Panc1 (cell line): ENCODE measurements around the gene SYT14. TPM values are rescaled to one million over a fixed set of nuclear protein-coding genes. Genes with fewer than 3 reads are reported as not detected.
"Not testable (repeated sequence)": the region's sequence is repeated elsewhere in the genome, so short reads cannot be mapped to it uniquely, and the experiment has no call there.

Experiments
- ATAC-seq: fragments of 200-7000 bp; cut with Tn5 transposase; 2 replicates; pipeline ENCODE4 v1.9.1; 2020; ENCODE audit warnings: mild to moderate bottlenecking, moderate library complexity
- BruUV-seq: library from RNA; stranded (reverse); fragments of 400-500 nt; replicated peaks from 2 replicates; lab custom pipeline; 2021; lab: Mats Ljungman, UMichigan
- CTCF ChIA-PET: fragments of 300-600 bp; sonication (Branson Sonifier 250); formaldehyde crosslinking; loops from one replicate; lab custom pipeline; 2022; ENCODE audit warnings: antibody characterized with exemption; lab: Charles Lee
- POLR2A ChIA-PET: fragments of 300-600 bp; sonication (Branson Sonifier 250); formaldehyde crosslinking; loops from one replicate; lab custom pipeline; 2022; ENCODE audit warnings: antibody characterized with exemption; lab: Charles Lee
- DNase-seq: peaks from one replicate; pipeline ENCODE4 v3.0.0-alpha.2; 2010; ENCODE audit warnings: low read depth, low spot score
- H3K27ac ChIP-seq: 2 replicates; pipeline ENCODE4 v1.5.1; 2011; ENCODE audit warnings: mild to moderate bottlenecking, low read length, inconsistent platforms
- H3K27me3 ChIP-seq: fragments of 200-500 bp; sonication (Bioruptor generic); 2 replicates; pipeline ENCODE4 v1.6.0; 2014; ENCODE audit warnings: low read length, inconsistent platforms; ENCODE audit not compliant: control insufficient read depth, insufficient read depth
- H3K36me3 ChIP-seq: fragments of 200-500 bp; sonication (Bioruptor generic); 2 replicates; pipeline ENCODE4 v1.5.1; 2014; ENCODE audit warnings: inconsistent platforms, mild to moderate bottlenecking, low read length, moderate library complexity; ENCODE audit not compliant: control insufficient read depth, insufficient read depth
- H3K4me1 ChIP-seq: 2 replicates; pipeline ENCODE4 v1.5.1; 2011; ENCODE audit warnings: inconsistent platforms, mild to moderate bottlenecking, low read length, moderate library complexity; ENCODE audit not compliant: control insufficient read depth, insufficient read depth
- H3K4me3 ChIP-seq, 2 experiments: 2 replicates each; pipeline ENCODE4 v1.5.1; 2011 to 2012; ENCODE audit warnings: low read depth in 2 of 2, low read length in 2 of 2, mild to moderate bottlenecking in 2 of 2, inconsistent platforms in 1 of 2, moderate library complexity in 1 of 2
- H3K9me3 ChIP-seq: fragments of 200-500 bp; sonication (Bioruptor generic); 2 replicates; pipeline ENCODE4 v1.5.1; 2014; ENCODE audit warnings: low read depth, mild to moderate bottlenecking, inconsistent platforms, low read length, moderate library complexity; ENCODE audit not compliant: control insufficient read depth, insufficient read depth
- CTCF ChIP-seq: fragments of 450-650 bp; IDR thresholded peaks from 2 replicates; pipeline ENCODE4 v1.5.1; 2017; ENCODE audit warnings: mild to moderate bottlenecking
- POLR2AphosphoS5 ChIP-seq: IDR thresholded peaks from 2 replicates; pipeline ENCODE4 v1.6.1; 2012; ENCODE audit warnings: mild to moderate bottlenecking, low read depth, low read length, moderate library complexity
- REST ChIP-seq, 2 experiments: IDR thresholded peaks; 2 replicates each; pipeline ENCODE4 v1.6.1; 2011 to 2012; ENCODE audit warnings: low read depth in 2 of 2, control low read depth in 1 of 2, low read length in 1 of 2, mild to moderate bottlenecking in 1 of 2, moderate library complexity in 1 of 2; ENCODE audit not compliant: insufficient read depth in 1 of 2
- SIN3A ChIP-seq: IDR thresholded peaks from 2 replicates; pipeline ENCODE4 v1.6.1; 2012; ENCODE audit warnings: low read depth, mild to moderate bottlenecking, low read length, moderate library complexity, borderline replicate concordance; ENCODE audit not compliant: insufficient read depth
- TCF7L2 ChIP-seq: IDR thresholded peaks from 2 replicates; pipeline ENCODE4 v1.6.1; 2011; ENCODE audit warnings: mild to moderate bottlenecking, low read depth, low read length, inconsistent platforms
- in situ Hi-C: cut with HindIII; loops from 2 replicates; pipeline ENCODE4 v1.10.0; 2016; ENCODE audit warnings: low sequenced_read_pairs, low pct_unique_long_range_greater_than_20kb
- intact Hi-C: fragments of 100-400 bp; cut with micrococcal nuclease; formaldehyde crosslinking; loops from one replicate; pipeline ENCODE4 v1.10.0; 2022; ENCODE audit not compliant: unreplicated experiment
- total RNA-seq: library from RNA; stranded (reverse); gene quantifications from one replicate; pipeline ENCODE4 v1.2.1, GENCODE V29; 2021; ENCODE audit not compliant: unreplicated experiment

Gene SYT14
- total RNA-seq, 1 experiment from 2014 or later = not detected

- H3K36me3 ChIP-seq = no peaks in the 10 kb centered on the region
- H3K4me1 ChIP-seq = no peaks in the 10 kb centered on the region
- ChIA-PET POLR2A (no interaction called here), CTCF (no interaction called here)
- in situ Hi-C loops = no loop called here
- no peak for TF ChIP-seq REST (IDR thresholded peaks at IDR 0.05; ENCODE audit: insufficient read depth in 1 of 2, low read depth in 2 of 2, low read length in 1 of 2)
- no peak for TF ChIP-seq CTCF
- no peak for TF ChIP-seq POLR2AphosphoS5
- no peak for TF ChIP-seq SIN3A
- TF ChIP-seq TCF7L2 = no peak
- no peak overlapping the region for H3K4me3 ChIP-seq
- ATAC-seq (no peak), DNase-seq (no peak)
- no peak overlapping the region for H3K27ac ChIP-seq
- intact Hi-C loops = no loop called here
- no TSS peak for BruUV-seq
- H3K27me3 ChIP-seq = no peaks in the 10 kb centered on the region
- no peaks in the 10 kb centered on the region for H3K9me3 ChIP-seq
These were observed 41.7 kb upstream of the SYT14 start for GRCh38 chr1:209896346-209896745.

- intact Hi-C loops, BruUV-seq, DNase-seq, ATAC-seq, H3K27ac ChIP-seq, H3K36me3 ChIP-seq, H3K9me3 ChIP-seq, POLR2A ChIA-PET, H3K27me3 ChIP-seq, CTCF ChIA-PET, H3K4me1 ChIP-seq, H3K4me3 ChIP-seq, in situ Hi-C loops: not testable (repeated sequence)
These were observed 39.7 kb upstream of the SYT14 start for GRCh38 chr1:209898271-209898670.

GRCh38 chr1:209898851-209899250 is 39.2 kb upstream of the SYT14 start:
- BruUV-seq, in situ Hi-C loops, H3K27ac ChIP-seq, H3K36me3 ChIP-seq, intact Hi-C loops, H3K4me1 ChIP-seq, CTCF ChIA-PET, DNase-seq, H3K9me3 ChIP-seq, POLR2A ChIA-PET, H3K4me3 ChIP-seq, ATAC-seq, H3K27me3 ChIP-seq: not testable (repeated sequence)
